ENCODE measurements around the gene HMX2. TPM values are rescaled to one million over a fixed set of nuclear protein-coding genes. Genes with fewer than 3 reads are reported as not detected.
A peak's percentile ranks its signal among the peaks of the same experiment; 100 is the strongest.

HMX2 gene, protein sequence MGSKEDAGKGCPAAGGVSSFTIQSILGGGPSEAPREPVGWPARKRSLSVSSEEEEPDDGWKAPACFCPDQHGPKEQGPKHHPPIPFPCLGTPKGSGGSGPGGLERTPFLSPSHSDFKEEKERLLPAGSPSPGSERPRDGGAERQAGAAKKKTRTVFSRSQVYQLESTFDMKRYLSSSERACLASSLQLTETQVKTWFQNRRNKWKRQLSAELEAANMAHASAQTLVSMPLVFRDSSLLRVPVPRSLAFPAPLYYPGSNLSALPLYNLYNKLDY
- total RNA-seq: not detected

DNA sequence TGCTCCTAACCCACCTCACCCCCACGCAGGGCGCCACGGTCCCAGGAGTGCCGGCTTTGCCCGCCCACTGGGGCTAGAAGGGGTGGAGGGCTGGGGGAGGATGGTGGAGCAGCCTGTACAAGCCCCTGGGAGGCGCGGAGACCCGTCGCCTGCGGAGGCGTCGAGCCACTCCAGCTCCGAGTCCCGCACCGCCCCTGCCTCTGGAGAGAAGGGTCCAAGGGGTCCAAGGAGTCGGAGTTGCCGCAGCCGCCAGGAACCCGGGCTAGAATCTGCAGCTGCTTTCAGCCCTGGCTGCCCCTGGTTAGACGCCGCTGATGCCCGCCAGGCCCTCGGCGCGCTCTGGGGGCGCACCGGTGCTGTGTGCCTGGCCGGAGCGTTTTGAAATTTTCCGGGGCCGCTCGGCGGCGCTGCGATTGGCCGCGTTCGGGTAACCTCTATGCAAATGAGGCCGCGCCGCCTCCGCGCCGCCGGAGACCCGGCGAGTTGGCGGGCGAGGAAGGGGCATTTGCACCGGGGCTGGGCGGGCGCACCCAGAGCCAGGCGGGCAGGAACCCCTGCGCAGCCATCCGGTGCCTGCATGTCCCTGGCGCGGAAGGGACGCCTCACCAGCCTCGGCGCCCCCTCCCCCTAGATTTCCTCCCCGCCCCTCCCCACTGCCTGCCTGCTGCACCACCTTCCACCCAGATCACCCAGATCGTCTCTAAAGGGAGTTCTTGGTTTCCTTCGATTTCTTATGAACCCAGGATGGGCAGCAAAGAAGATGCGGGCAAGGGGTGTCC lies at the start of gene HMX2:
TSS of gene HMX2 (plus strand) at position 502 of the 779 bp plus-strand sequence. CDS start at position 745, 243 bp downstream.
- DNase-seq: no peak

DNA sequence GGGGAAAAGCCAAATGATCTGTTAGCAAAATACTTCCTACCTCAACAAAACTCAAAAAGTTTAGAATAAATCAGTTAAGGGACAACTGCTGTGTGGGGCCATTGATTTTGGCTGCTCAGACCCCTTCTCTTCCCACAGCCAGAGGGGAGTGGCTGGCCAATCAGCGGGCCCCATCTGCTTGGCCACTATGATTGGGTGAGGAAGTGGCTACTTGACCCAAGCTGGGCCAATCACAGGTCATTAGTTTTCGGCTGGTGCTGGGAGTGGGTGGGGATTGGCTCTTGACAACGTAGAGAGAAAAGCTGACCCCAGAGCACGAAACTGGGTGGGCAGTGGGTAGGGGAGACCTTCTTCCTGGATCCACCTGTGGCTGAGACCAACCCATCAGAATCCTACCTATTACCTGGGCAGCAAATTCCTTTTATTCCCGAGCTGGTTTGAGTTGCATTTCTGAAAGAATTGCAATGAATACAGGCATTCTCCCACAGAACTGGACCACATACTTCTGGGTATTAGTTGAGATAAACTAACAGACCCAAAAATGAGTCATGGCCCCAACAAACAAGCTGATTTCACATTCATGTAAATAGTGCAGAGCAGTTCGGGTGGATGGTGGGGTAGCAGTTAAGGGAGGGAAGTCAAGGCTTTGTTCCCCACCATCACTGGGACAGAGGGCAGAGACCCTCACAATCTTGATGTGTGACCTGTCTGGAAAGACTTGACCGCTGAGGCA lies 47.7 kb upstream of the HMX2 start:
- no peak for DNase-seq

DNA sequence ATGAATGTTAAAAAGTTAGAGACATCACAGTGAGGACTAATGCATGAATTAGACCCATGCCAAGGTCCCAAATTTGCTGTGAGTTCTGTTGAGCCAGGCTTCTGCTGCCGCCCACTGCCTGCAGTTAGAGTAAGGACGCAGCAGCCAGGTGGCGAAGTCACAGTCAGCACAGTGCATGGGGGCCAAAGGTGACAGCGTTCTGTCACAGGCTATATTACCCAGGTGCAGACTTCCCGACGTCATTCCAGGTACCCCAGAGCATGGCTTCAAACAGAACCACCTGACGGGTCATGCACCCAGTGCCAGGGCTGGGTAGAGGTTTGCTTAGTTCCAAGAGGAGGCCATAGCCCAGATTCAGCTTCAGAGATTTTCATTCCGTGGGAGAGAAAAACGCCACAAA lies 46.1 kb upstream of the HMX2 start:
- DNase-seq: no peak

DNA sequence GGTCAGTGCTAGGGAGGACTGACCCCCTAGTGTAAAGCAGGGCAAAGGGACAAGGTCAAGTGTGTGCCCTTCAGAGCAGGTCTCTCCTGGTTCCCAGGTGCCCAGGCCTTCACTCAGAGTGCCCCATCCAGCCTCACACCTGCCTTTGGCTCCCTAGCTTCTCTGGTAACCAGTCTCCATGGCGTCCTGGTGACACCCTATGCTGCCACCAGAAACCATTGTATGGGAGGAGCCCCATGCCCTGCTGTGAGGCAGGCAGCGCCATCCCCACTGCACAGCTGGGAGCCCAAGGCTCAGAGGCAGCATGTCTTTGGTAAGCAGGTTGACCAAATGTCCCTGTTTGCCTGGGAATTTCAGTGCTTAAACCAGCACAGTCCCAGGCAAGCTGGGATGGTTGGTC lies 45.3 kb upstream of the HMX2 start:
- no peak for DNase-seq

DNA sequence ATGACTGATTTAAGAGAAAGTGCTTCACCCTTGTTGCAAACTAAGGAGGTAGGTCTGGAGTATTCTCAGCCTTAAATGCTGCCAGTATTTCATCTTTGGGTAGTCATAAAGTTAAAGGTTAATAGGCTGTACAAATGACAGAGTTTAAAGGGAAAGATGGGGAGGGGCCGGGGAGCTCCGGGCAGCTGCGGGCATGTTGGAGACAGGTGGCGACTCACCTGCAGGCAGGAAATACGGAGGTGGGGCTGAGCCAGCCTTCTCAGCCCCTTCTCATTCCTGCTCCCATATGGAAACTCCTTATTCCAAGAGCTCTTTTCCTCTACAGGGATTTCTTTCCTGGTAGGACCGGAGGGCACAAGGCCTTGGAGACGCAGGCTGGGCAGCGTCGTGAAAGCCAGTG lies 44.0 kb upstream of the HMX2 start:
- DNase-seq: no peak

DNA sequence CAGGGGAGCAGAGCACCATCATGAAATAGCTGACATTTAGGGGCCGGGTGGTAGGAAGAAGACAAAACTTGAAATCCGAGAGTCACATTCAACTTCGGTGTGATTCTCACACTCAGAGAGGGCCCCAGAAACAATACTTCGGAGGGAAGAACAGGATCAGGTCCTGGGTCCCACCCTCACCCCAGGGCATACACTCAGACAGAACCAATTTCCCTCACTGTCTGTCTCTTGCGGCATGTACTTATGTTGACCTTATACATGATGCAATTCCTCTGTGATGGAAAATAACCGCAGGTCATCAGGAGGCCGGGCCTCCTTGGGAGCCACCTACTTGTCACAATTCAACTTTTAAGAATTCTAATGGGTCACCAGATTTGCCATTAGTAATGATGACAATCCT lies 38.5 kb upstream of the HMX2 start:
- no peak for DNase-seq

DNA sequence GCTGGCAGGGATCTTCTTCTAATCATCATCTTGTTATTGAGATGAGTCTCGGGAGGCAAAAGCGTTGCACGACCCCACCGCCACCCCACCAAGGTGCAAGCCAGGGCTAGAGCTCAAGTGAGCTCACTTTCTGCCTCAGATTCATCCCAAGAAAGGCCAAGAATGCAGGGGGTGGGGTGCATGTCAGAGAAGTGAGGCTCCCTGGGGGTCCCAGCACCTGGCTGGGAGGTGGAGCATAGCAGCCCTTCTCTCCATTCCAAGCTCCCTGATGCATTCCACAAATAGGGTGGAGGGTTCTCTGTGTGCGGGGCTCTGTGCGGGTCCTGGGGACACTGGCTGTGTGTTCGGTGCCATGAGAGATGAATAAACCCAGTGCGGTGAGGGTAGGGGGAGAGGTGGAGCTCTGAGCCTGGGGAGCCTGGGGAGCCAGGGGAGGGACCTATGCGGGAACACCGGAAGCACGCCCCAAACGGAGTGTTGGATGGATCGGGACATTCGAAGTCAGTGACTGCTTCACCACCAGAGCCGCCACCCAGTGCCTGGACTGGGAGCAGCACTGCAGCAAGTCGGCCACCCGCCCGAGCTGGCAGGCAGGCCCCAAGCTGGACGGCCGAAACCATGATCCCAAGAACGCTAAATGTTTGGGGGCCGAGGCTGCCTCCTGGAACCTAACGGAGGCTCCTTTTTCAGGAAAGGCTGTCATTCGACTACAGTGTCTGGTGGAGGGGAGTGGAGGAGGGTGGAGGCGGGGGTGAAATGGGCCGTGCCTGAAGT lies 30.1 kb upstream of the HMX2 start:
- DNase-seq: no peak

DNA sequence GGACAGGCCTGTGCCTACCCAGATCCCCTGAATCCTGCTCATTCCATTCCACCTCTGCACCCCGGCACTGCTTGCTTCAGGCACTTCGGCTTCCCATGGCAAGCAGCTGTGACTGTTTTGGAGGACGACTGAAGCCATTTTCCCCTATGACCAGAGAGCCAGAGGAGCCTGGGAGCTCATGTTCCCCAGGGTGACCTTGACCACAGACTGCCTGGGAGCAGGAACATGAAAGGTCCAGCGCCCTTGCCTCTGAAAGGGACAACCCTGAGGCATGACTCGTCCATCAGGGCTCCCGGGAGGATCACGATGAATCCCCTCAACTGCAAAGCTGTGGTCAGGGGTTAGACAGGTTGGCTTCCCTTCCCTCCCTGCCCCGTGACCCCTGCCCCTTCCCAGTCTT lies 28.9 kb upstream of the HMX2 start:
- no peak for DNase-seq

DNA sequence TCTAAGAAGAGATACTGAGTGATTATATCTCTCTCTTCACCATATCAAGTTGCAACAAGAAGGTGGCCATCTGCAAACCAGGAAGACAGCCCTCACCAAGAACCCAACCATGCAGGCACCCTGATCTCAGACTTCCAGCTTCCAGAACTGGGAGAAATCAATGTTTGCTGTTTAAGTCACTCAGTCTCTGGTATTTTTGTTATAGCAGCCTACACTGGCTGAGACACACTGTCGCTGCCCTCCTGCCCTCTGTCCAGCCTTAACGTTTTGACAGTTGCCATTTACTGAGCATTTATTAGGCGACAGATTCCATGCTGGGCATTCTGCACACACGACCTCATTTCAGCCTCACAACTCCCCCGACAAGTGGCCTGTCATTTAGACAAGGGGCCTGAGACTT lies 21.7 kb upstream of the HMX2 start:
- DNase-seq: no peak

DNA sequence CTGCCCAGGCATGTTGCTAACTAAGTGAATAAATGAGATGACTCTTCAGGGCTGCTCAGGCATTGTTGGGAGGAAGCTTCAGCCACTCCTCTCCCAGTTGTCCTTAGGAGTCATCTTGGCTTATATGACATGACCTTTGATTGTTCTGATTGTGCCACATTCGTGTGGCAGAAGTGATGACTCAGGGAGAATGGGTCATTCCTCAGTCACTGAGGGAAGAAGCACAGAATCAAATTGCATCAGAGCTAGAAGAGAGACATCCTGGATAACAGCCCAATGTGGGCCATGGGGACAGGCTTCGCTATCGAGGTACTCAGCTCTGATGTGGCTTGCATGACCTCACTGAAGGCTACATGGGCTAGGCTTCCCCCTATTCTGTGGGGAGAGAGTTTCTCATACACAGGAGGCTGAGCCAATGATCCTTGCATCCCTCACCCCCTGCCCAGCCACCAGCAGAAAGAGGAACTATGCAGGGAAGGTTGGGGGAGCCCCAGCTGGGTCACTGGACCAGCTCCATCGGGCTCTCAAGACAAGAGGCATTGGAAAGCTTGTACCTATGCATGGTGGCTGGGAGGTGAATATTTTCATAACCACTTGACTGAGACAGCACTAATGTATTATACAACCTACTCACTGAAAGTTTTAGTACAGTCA lies 18.2 kb upstream of the HMX2 start:
- DNase-seq: no peak

DNA sequence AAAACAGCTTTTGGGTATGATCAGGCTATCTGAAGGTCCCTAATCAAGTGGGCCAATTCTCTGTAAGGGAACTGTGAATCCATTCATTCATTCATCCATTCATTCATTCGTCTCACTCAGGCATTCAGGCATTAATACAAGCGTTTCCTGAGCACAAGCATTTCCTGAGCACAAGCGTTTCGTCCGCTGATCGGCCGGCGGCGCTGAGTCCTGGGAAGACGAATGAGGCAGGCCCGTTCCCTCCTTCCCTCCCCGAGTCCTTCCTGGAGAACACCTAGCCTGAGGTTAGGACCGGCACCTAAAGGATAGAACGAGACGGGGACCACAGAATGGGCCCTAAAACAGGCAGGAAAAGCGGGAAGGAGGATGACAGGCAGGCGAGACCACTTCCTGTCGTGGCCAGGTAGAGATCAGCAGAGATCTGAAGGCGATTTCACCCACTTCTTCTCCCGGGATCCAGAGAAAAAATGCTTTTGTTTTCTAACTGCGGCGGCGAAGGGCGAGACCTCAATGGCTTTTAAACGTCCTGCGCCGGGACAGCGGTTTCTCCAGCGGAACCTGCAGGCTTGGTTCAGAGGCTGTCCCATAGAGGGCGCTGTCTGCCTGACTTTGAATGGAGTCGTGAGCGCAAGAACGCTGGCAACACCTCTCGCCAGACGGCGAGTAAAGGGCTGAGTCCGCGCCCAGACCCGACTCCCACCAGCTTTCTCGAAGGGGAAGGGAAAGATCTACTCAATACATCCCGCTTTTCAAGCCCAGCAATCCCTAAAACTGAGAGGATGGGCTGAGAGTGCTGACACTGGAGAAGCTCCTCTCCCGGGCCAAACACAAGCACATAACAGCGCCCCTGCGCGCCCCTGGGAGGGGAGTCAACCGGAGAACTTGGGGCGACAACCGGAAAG lies 15.1 kb upstream of the HMX2 start:
- DNase-seq: peak; percentile 44

DNA sequence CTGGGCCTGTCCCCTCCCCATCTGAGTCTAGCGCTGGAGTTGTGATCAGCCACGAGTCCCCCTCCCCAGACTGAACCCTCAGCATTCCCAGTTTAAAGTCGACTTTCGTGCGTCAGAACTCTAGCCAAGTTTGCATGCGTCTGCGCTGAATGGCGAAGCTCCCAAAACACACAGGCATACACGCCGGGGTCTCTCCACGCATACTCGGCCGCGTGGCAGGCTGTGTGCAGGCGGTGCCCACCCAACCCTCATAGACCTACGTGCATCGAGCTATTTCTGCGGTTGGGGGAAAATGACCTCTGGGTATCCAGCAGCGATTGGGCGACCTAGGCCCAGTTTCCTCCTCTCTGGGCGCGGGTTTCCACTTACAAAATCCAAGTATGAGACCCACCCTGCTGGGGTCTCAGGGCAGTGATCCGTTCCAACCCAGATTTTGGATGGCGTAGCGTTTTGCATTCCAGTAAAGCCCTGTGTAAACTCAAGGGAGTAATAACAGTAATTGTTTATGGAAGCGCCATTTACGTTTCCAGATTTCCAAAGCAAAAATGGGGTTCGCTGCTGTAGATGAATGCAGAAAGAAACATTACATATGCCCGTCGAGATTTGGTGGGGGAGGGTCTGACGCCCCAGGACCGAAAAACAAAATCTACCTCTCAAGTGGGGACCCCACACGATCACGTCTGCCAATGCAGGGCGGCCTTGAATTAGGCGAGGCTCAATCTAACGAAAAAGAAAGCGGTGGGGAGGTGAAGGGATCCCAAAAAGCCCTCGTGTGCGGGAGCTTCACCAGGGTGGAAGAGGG lies 14.2 kb upstream of the HMX2 start:
- DNase-seq: no peak

DNA sequence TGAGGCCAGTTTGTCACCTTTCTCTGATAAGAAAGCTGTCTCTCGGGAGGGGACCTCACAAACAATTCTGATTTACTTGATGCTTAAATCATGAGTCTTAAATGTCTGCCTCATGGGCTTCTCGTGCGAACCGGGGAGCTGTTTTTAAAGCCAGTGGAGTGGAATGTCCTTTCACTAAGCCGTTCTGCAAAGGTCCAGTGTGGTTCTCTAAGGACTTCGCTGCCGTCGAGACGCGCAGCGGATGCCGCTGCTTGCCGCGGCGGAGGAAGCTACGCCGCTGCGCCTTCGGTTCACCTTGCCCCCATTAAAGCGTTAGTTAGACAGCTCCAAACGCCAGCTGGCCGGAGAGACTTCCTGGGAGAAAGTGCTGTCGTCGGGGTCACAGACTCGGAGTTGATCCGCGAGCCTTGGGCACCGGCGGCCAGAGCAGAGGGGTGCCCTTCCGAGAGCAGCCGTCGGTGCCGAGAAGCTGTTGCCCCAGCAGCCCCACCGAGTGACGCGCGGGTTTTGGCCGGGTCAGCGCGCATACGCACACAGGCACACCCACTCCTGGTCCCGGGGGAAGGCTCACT lies 13.5 kb upstream of the HMX2 start:
- DNase-seq: no peak

DNA sequence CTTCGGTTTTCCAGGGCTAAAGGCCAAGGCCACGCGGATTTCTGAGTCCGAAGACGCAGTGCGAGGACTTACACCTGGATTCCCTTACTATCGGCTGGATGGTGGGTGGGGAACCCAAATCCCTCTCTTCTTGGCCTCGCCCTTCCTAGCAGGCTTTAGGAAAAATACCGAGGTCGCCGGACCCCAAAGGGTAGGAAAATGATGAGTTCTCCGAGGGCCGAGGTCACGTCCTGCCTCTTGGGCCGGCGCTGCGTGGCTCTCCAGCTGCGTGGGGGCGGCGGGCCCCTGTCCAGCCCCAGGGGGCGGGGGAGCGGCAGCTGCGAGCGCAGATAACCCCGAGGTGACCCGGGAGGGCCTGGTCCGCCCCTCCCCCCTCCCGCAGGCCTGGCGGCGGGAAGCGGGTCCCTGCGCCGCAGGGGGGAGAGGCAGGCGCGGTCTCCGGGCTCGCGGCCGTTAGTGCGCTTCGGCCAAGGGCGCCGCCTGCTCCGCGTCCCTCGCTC lies 13.0 kb upstream of the HMX2 start:
- DNase-seq: no peak

DNA sequence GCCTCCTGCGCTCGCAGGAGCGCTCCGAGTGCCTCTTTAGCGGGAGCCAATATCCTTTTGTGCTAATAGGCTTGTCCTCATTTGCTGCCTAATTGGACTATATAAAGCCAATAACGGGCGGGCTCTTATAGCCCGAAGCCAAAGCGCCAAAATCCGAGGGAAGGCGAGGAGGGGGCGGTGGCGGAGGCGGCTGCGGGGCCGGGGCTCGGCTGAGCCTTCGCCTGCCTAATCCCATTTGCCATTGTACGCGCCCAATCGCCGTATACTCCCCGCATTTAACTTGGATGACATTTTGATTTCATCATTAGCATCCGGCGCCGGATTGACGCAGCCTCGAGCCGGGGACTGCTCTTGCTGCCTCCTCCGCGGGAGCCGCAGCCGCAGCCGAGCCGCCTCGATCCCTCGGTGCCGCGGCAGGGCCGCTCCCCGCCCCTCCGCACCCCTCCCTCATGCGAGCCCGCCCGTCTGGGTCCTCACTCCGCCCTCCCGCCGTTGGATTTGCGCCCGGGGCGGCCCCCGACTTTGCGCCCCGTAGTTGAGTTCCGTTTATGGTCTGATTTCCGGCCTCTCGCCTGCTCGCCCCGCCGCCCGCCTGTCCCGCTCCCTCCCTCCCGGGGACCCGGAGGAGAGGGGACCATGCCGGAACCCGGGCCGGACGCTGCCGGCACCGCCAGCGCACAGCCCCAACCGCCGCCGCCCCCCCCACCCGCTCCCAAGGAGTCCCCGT lies 12.4 kb upstream of the HMX2 start, which contains the start of gene HMX3:
TSS of gene HMX3 (plus strand) at position 556 of the 727 bp plus-strand sequence. CDS start at position 637, 81 bp downstream.
- no peak for DNase-seq

DNA sequence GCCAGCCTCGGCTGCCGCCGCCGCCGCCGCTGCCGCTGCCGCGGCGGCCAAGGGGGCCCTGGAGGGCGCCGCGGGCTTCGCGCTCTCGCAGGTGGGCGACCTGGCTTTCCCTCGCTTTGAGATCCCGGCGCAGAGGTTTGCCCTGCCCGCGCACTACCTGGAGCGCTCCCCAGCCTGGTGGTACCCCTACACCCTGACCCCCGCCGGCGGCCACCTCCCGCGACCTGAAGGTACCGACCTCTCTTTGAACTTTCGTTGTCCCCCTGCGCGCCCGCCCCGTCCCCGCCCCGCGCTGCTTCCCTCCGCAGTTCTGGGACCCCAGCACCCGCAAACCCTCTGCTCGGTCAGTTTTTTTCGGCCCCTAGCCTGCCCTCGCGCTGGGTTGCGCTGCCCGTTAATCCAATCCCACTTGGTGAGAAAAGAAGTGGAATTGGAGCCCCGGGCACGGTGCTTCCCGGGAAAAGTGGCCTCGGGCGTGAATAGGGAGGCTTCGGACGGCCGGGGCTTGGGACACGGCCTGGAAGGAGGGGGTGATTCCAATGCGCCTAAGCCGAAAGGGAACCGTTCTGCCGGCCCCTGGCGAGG lies 11.6 kb upstream of the HMX2 start:
- DNase-seq: no peak

DNA sequence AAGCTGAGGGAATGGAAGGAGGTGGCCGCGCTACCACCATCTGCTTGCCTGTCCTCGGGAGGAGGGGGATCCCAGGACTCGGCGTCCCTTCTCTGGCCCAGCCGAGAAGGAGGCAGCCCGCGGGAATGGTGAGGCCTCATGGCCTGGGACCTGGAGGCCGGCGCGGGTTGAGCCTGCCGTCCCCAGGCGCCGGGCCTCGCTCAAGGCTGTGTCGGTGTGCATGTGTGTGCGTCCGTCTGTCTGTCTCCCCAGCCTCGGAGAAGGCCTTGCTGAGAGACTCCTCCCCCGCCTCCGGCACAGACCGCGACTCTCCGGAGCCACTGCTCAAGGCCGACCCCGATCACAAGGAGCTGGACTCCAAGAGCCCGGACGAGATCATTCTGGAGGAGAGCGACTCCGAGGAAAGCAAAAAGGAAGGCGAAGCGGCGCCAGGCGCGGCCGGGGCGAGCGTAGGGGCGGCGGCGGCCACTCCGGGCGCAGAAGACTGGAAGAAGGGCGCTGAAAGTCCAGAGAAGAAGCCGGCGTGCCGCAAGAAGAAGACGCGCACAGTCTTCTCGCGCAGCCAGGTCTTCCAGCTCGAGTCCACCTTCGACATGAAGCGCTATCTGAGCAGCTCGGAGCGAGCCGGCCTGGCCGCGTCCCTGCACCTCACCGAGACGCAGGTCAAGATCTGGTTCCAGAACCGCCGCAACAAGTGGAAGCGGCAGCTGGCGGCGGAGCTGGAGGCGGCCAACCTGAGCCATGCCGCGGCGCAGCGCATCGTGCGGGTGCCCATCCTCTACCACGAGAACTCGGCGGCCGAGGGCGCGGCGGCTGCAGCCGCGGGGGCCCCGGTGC lies 10.9 kb upstream of the HMX2 start:
- no peak for DNase-seq

All from skin of body (tissue), 2 donors.